SJSA1 (cell line): ENCODE measurements around the gene SPINK5. TPM values are rescaled to one million over a fixed set of nuclear protein-coding genes. Genes with fewer than 3 reads are reported as not detected.

Experiments used
- DNase-seq, 2 experiments: peaks; one replicate each; pipeline ENCODE4 v3.0.0-alpha.2; 2015 to 2020; ENCODE audit warnings: low spot score in 2 of 2, low read depth in 1 of 2
- H3K27ac ChIP-seq: fragments of 250-450 bp; sonication (Bioruptor Pico); 2 replicates; pipeline ENCODE4 v1.5.1; 2020; ENCODE audit warnings: mild to moderate bottlenecking, moderate library complexity
- H3K27me3 ChIP-seq: fragments of 250-450 bp; sonication (Bioruptor Pico); replicated peaks from 2 replicates; pipeline ENCODE4 v1.5.1; 2020; ENCODE audit warnings: mild to moderate bottlenecking, moderate library complexity
- H3K36me3 ChIP-seq: fragments of 250-450 bp; sonication (Bioruptor Pico); 2 replicates; pipeline ENCODE4 v1.5.1; 2020; ENCODE audit warnings: mild to moderate bottlenecking
- H3K4me1 ChIP-seq: fragments of 250-450 bp; sonication (Bioruptor Pico); replicated peaks from 2 replicates; pipeline ENCODE4 v1.6.1; 2021; ENCODE audit warnings: mild to moderate bottlenecking
- H3K4me3 ChIP-seq: fragments of 250-450 bp; sonication (Bioruptor Pico); 2 replicates; pipeline ENCODE4 v1.5.1; 2020; ENCODE audit warnings: mild to moderate bottlenecking
- H3K9me3 ChIP-seq: fragments of 250-450 bp; sonication (Bioruptor Pico); replicated peaks from 2 replicates; pipeline ENCODE4 v1.5.1; 2020; ENCODE audit warnings: mild to moderate bottlenecking
- total RNA-seq: library from RNA; depleted of rRNA; stranded (reverse); fragments of >200 nt; shearing (Covaris generic); gene quantifications from 2 replicates; pipeline ENCODE4 v1.2.3, GENCODE V29; 2014; rRNA removed

Gene SPINK5
- total RNA-seq, 1 experiment from 2014 or later = not detected

GRCh38 chr5:148176480-148176879 lies 112.7 kb downstream of the SPINK5 start:
- H3K27ac ChIP-seq = no peak overlapping the region
- no peaks in the 10 kb centered on the region for H3K9me3 ChIP-seq
- no peaks in the 10 kb centered on the region for H3K4me1 ChIP-seq
- no peaks in the 10 kb centered on the region for H3K27me3 ChIP-seq
- no peak overlapping the region for H3K4me3 ChIP-seq
- no peak for DNase-seq
- no peaks in the 10 kb centered on the region for H3K36me3 ChIP-seq

GRCh38 chr5:148177207-148177606 lies 113.4 kb downstream of the SPINK5 start:
- Histone ChIP-seq H3K4me3 (no peak overlapping the region), H3K9me3 (no peaks in the 10 kb centered on the region), H3K36me3 (no peaks in the 10 kb centered on the region), H3K27ac (no peak overlapping the region), H3K27me3 (no peaks in the 10 kb centered on the region), H3K4me1 (no peaks in the 10 kb centered on the region)
- no peak for DNase-seq

- peak in 1 of 2 experiments; percentile 22 for DNase-seq
- Histone ChIP-seq H3K4me1 (no peaks in the 10 kb centered on the region), H3K4me3 (no peak overlapping the region)
These were observed 115.5 kb downstream of the SPINK5 start for GRCh38 chr5:148179234-148179824.

GRCh38 chr5:148186248-148187003 lies 122.6 kb downstream of the SPINK5 start:
- no peak for DNase-seq
- no peaks in the 10 kb centered on the region for H3K27me3 ChIP-seq
- no peaks in the 10 kb centered on the region for H3K9me3 ChIP-seq
- H3K4me1 ChIP-seq = no peaks in the 10 kb centered on the region
- no peaks in the 10 kb centered on the region for H3K36me3 ChIP-seq
- no peak overlapping the region for H3K27ac ChIP-seq
- H3K4me3 ChIP-seq = no peak overlapping the region

More at GRCh38 chr5:148179234-148179824, 115.5 kb downstream of the SPINK5 start:
- Histone ChIP-seq H3K27me3 (no peaks in the 10 kb centered on the region), H3K36me3 (no peaks in the 10 kb centered on the region), H3K9me3 (no peaks in the 10 kb centered on the region), H3K27ac (no peak overlapping the region)

Other genes starting within 250 kb of the SPINK5 start
- gene SPINK1, start 232.3 kb upstream of the SPINK5 start, total RNA-seq = not detected in 2 replicates
- gene SCGB3A2, start 185.3 kb upstream of the SPINK5 start, total RNA-seq = not detected in 2 replicates
- 4.3 TPM in 1 of 2 replicates, not detected in the other for gene C5orf46, start 157.4 kb upstream of the SPINK5 start, total RNA-seq
- not detected in 2 replicates for gene SPINK14, start 104.6 kb downstream of the SPINK5 start, total RNA-seq
- not detected in 2 replicates for gene SPINK6, start 139.1 kb downstream of the SPINK5 start, total RNA-seq
- not detected in 2 replicates for gene MARCOL, start 174.5 kb downstream of the SPINK5 start, total RNA-seq
- gene SPINK13, start 204.8 kb downstream of the SPINK5 start, total RNA-seq = not detected in 2 replicates
- not detected in 2 replicates for gene SPINK7, start 248.4 kb downstream of the SPINK5 start, total RNA-seq